Common myeloid progenitor, CD34-positive (primary cell): ENCODE data around the gene RBM39.

Experiments
- CTCF ChIA-PET: fragments of 350-600 bp; sonication (Branson Sonifier 250); formaldehyde crosslinking; loops from one replicate; lab custom pipeline; 2021; ENCODE audit warnings: antibody characterized with exemption; lab: Charles Lee
- POLR2A ChIA-PET: fragments of 350-600 bp; sonication (Branson Sonifier 250); formaldehyde crosslinking; loops from one replicate; lab custom pipeline; 2021; ENCODE audit warnings: antibody characterized with exemption; lab: Charles Lee
- DNase-seq, 3 donors: peaks; one replicate each; pipeline versions ENCODE4 v3.0.0 to v3.0.0-alpha.2; 2013
- H3K27ac ChIP-seq, 2 experiments: 1 replicate in 1 of 2; 2 replicates in 1 of 2; pipeline ENCODE4 v1.7.0; 2013; ENCODE audit warnings: inconsistent platforms in 2 of 2, low read length in 2 of 2, mild to moderate bottlenecking in 2 of 2, low read depth in 1 of 2, moderate library complexity in 1 of 2; ENCODE audit not compliant: severe bottlenecking in 2 of 2, insufficient read depth in 1 of 2, poor library complexity in 1 of 2
- H3K27me3 ChIP-seq, 5 experiments: replicated peaks in 2 of 5; 1 replicate in 3 of 5; 2 replicates in 2 of 5; pipeline versions ENCODE4 v1.6.1 to v1.7.0; 2013; ENCODE audit warnings: low read length in 4 of 5, mild to moderate bottlenecking in 2 of 5, moderate library complexity in 2 of 5, inconsistent platforms in 1 of 5; ENCODE audit not compliant: insufficient read depth in 5 of 5, control insufficient read depth in 4 of 5
- H3K36me3 ChIP-seq, 4 experiments: 1 replicate in 2 of 4; 2 replicates in 2 of 4; pipeline versions ENCODE4 v1.6.1 to v1.7.0; 2013; ENCODE audit warnings: low read length in 3 of 4, control low read depth in 1 of 4, mild to moderate bottlenecking in 1 of 4; ENCODE audit not compliant: control insufficient read depth in 4 of 4, insufficient read depth in 4 of 4
- H3K4me1 ChIP-seq, 4 experiments: 1 replicate in 3 of 4; 2 replicates in 1 of 4; pipeline versions ENCODE4 v1.6.1 to v1.7.1; 2013; ENCODE audit warnings: low read length in 3 of 4, mild to moderate bottlenecking in 3 of 4, control low read depth in 1 of 4, inconsistent platforms in 1 of 4, moderate library complexity in 1 of 4; ENCODE audit not compliant: control insufficient read depth in 4 of 4, insufficient read depth in 4 of 4; ENCODE audit errors: control extremely low read depth in 1 of 4
- H3K4me3 ChIP-seq, 7 experiments: 1 replicate in 4 of 7; 2 replicates in 3 of 7; pipeline versions ENCODE4 v1.5.1 to v1.7.0; 2013; ENCODE audit warnings: mild to moderate bottlenecking in 7 of 7, low read length in 6 of 7, moderate library complexity in 6 of 7, inconsistent platforms in 2 of 7, low read depth in 2 of 7, control low read depth in 1 of 7; ENCODE audit not compliant: insufficient read depth in 4 of 7, control insufficient read depth in 1 of 7; ENCODE audit errors: extremely low read depth in 1 of 7
- H3K9me3 ChIP-seq, 5 experiments: 1 replicate in 4 of 5; 2 replicates in 1 of 5; pipeline versions ENCODE4 v1.6.1 to v1.7.1; 2013; ENCODE audit warnings: low read length in 4 of 5, mild to moderate bottlenecking in 2 of 5, inconsistent platforms in 1 of 5, low read depth in 1 of 5, moderate library complexity in 1 of 5; ENCODE audit not compliant: control insufficient read depth in 4 of 5, insufficient read depth in 2 of 5; ENCODE audit errors: control extremely low read depth in 1 of 5
- WGBS: methylation state at CpG from one replicate; pipeline ENCODE4 v1.1.5; 2013; ENCODE audit not compliant: insufficient coverage; 5-methylcytosine and 5-hydroxymethylcytosine counted together

The RBM39 gene

GRCh38 chr20:35702051-35702823 lies 39.8 kb downstream of the RBM39 start:
- Histone ChIP-seq H3K27ac (peak overlapping the region in 1 of 2 experiments; percentile 9), H3K4me1 (peaks cover 10 to 28% (median 24%) of the 10 kb centered on the region in 4 experiments), H3K27me3 (no peaks in the 10 kb centered on the region), H3K9me3 (no peaks in the 10 kb centered on the region), H3K36me3 (peaks cover 13 to 57% (median 37%) of the 10 kb centered on the region in 4 experiments), H3K4me3 (no peak overlapping the region)
- CTCF ChIA-PET, result interaction anchor here (0.6 to 2.1 kb wide), 3 partner anchors 16 to 246 kb away, joined by 3 to 7 read pairs (median 3); no protein-coding TSS in a partner anchor
- POLR2A ChIA-PET, result interaction anchor here (0.6 to 1.5 kb wide), 6 partner anchors 25 to 233 kb away, joined by 3 to 5 read pairs (median 4); partner anchors contain the start of genes CPNE1 and RBM12
- 79% methylated on average over 6 of the region's 12 CpGs for WGBS
- DNase-seq, result peak in 1 of 3 donors; percentile 43

GRCh38 chr20:35700625-35701148 lies 41.4 kb downstream of the RBM39 start:
- ChIA-PET CTCF (interaction anchor here (2.1 kb wide), 1 partner anchor 17 kb away, joined by 7 read pairs; no protein-coding TSS in a partner anchor), POLR2A (interaction anchor here (1.5 to 2.4 kb wide), 2 partner anchors 26 to 36 kb away, joined by 4 to 8 read pairs; partner anchors contain the start of genes CPNE1 and RBM12)
- peaks cover 6 to 48% (median 30%) of the 10 kb centered on the region in 4 experiments for H3K36me3 ChIP-seq
- H3K9me3 ChIP-seq, result no peaks in the 10 kb centered on the region
- peaks cover 10 to 28% (median 24%) of the 10 kb centered on the region in 4 experiments for H3K4me1 ChIP-seq
- H3K4me3 ChIP-seq, result peak overlapping the region in 2 of 7 experiments; percentile 95 to 97
- no peak for DNase-seq
- WGBS, result 95% methylated on average over 5 of the region's 7 CpGs
- peak overlapping the region in 1 of 2 experiments; percentile 92 for H3K27ac ChIP-seq
- H3K27me3 ChIP-seq, result no peaks in the 10 kb centered on the region

- WGBS, result no CpG with 5 or more reads among the region's 6 CpGs
- peak in 1 of 3 donors; percentile 18 for DNase-seq
- H3K27me3 ChIP-seq, result no peaks in the 10 kb centered on the region
- peak overlapping the region; percentile 86 to 92 for H3K27ac ChIP-seq
- H3K4me1 ChIP-seq, result peaks cover 10 to 28% (median 24%) of the 10 kb centered on the region in 4 experiments
- ChIA-PET CTCF (interaction anchor here (1.5 to 1.6 kb wide), 2 partner anchors 36 to 81 kb away, joined by 6 read pairs; partner anchors contain the start of genes CPNE1 and RBM12), POLR2A (interaction anchor here (0.6 to 2.4 kb wide), 3 partner anchors 30 to 42 kb away, joined by 4 to 8 read pairs (median 4); partner anchors contain the start of genes CPNE1, RBM12 and RBM39)
- H3K36me3 ChIP-seq, result peaks cover 9 to 47% (median 27%) of the 10 kb centered on the region in 4 experiments
- H3K9me3 ChIP-seq, result no peaks in the 10 kb centered on the region
- H3K4me3 ChIP-seq, result peak overlapping the region in 6 of 7 experiments; percentile 90 to 98 (median 94)
Observed at GRCh38 chr20:35699957-35700624, 42.0 kb downstream of the RBM39 start.

- H3K4me1 ChIP-seq, result peaks cover 10 to 28% (median 24%) of the 10 kb centered on the region in 4 experiments
- peaks cover 4 to 42% (median 22%) of the 10 kb centered on the region in 4 experiments for H3K36me3 ChIP-seq
- H3K27ac ChIP-seq, result peak within 1 kb of the TSS; percentile 86 to 92
- H3K27me3 ChIP-seq, result no peaks in the 10 kb centered on the region
- POLR2A ChIA-PET, result interaction anchor here (0.6 to 2.4 kb wide), 4 partner anchors 31 to 83 kb away, joined by 4 to 8 read pairs (median 4); partner anchors contain the start of genes CPNE1, RBM12, RBM39 and SPAG4
- CTCF ChIA-PET, result interaction anchor here (1.0 to 1.6 kb wide), 3 partner anchors 35 to 98 kb away, joined by 3 to 6 read pairs (median 6); partner anchors contain the start of genes CPNE1 and RBM12
- peak within 1 kb of the TSS; percentile 81 to 98 (median 92) for H3K4me3 ChIP-seq
- WGBS, result 0% methylated on average over 70 of the region's 81 CpGs
- H3K9me3 ChIP-seq, result no peaks in the 10 kb centered on the region
- peak; percentile 92 to 97 (median 96) for DNase-seq
Observed at GRCh38 chr20:35699127-35699956, 42.7 kb downstream of the RBM39 start, which contains the start of the genes NFS1 and ROMO1. NFS1 (minus strand) TSS chr20:35699352; CDS start chr20:35699288, 64 bp downstream. ROMO1 (plus strand) TSS chr20:35699405; CDS start chr20:35699633, 228 bp downstream.

GRCh38 chr20:35698298-35699126 lies 43.5 kb downstream of the RBM39 start:
- ChIA-PET CTCF (interaction anchor here (0.6 to 1.6 kb wide), 4 partner anchors 35 to 97 kb away, joined by 3 to 6 read pairs (median 4); partner anchors contain the start of genes CPNE1 and RBM12), POLR2A (interaction anchor here (1.3 kb wide), 1 partner anchor 82 kb away, joined by 5 read pairs; the partner anchor contains the start of gene SPAG4)
- Histone ChIP-seq H3K36me3 (peaks cover 4 to 36% (median 20%) of the 10 kb centered on the region in 4 experiments), H3K9me3 (no peaks in the 10 kb centered on the region), H3K4me1 (peaks cover 10 to 28% (median 24%) of the 10 kb centered on the region in 4 experiments), H3K27me3 (no peaks in the 10 kb centered on the region), H3K4me3 (peak overlapping the region; percentile 81 to 98 (median 92)), H3K27ac (peak overlapping the region in 1 of 2 experiments; percentile 92)
- WGBS, result 10% methylated on average over 33 of the region's 37 CpGs
- peak in 2 of 3 donors; percentile 18 to 37 for DNase-seq
